ENCODE measurements around the gene KIAA1755. TPM values are rescaled to one million over a fixed set of nuclear protein-coding genes. Genes with fewer than 3 reads are reported as not detected.

The KIAA1755 gene
- total and polyA plus RNA-seq, 9 of the 15 experiments (the other 6 are each of a cell fraction or from before 2014, with no cell fraction given) = not detected

DNA sequence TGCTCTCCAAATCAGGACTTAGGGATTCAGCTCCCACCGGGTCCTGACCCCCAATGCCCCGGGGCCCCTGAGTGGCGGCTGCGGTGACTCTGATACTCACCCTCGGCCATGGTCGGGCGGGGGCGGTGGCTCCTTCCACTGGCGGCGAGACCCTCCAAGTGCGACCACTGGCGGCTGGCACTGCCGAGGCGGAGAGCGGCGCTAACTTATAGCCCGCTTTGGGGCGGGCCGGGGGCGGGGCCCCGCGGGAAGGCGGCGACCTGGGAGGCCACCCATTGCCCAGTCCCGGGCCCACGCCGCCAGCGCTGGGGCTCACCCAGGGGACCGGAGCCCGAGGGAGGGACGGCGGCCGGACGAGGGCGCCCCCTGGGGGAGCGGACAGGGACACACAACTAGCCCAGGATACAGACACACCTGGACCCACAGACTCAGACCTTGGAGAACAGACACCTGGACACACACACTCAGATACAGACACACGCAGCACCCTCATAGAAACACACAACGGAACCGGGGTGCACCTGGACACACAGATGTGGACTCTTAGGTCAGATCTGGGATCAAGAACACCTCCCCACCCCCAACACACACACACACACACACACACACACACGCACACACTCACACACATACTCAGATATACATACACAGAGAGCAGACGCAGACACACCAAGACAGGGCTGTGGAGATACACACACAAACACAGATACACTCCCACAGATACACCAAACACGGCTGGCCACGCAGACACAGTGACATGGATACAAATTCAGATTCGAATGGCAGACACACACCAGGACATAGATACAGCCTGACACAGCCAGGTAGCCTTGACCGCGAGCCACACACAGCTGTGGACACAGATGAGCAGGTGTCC lies 95.2 kb downstream of the KIAA1755 start, which contains the start of gene TGM2 (continued):
- TF ChIP-seq NFXL1 (CRISPR knock-in tag; IDR thresholded peaks at IDR 0.05) (no peak), NR1H2 (CRISPR knock-in tag; IDR thresholded peaks at IDR 0.05) (0 out of 2 replicates have a peak, but pooled peaks have one; percentile 63), SETDB1 (IDR thresholded peaks at IDR 0.05; ENCODE audit: low read length) (no peak), ELF2 (CRISPR knock-in tag; IDR thresholded peaks at IDR 0.05) (no peak), MCM2 (IDR thresholded peaks at IDR 0.05; ENCODE audit: low read depth) (no peak), SPI1 (IDR thresholded peaks at IDR 0.05; ENCODE audit: borderline replicate concordance, low read depth, low read length) (no peak), ZNF134 (CRISPR knock-in tag; conservative IDR thresholded peaks at IDR 0.05) (no peak), NR2C1 (IDR thresholded peaks at IDR 0.05) (no peak), NR2C1 (tag; IDR thresholded peaks at IDR 0.05) (no peak), MBD2 (IDR thresholded peaks at IDR 0.05; ENCODE audit: borderline replicate concordance, low read depth) (no peak), ZFX (CRISPR knock-in tag; IDR thresholded peaks at IDR 0.05) (no peak), FOXJ2 (tag; IDR thresholded peaks at IDR 0.05) (no peak), EP400 (IDR thresholded peaks at IDR 0.05) (peak; percentile 39; the same call in 1 of the 2 replicates), RFX1 (IDR thresholded peaks at IDR 0.05) (no peak), SAFB (IDR thresholded peaks at IDR 0.05; ENCODE audit: borderline replicate concordance, low read depth, low read length) (peak; percentile 79), ZNF445 (CRISPR knock-in tag; IDR thresholded peaks at IDR 0.05; ENCODE audit: low read depth) (no peak), ZKSCAN3 (CRISPR knock-in tag; IDR thresholded peaks at IDR 0.05) (no peak), EHMT2 (IDR thresholded peaks at IDR 0.05) (peak; percentile 72; the same call in 1 of the 2 replicates), ZNF174 (CRISPR knock-in tag; IDR thresholded peaks at IDR 0.05) (no peak), CHD1 (IDR thresholded peaks at IDR 0.05; ENCODE audit: low read length) (no peak), ZNF124 (CRISPR knock-in tag; IDR thresholded peaks at IDR 0.05) (no peak), RBM39 (optimal IDR thresholded peaks at IDR 0.05; ENCODE audit: low read depth, low read length) (no peak), DNMT1 (IDR thresholded peaks at IDR 0.05) (0 out of 2 replicates have a peak, but pooled peaks have one; percentile 78), IFI16 (CRISPR knock-in tag; IDR thresholded peaks at IDR 0.05) (no peak), BRF1 (IDR thresholded peaks at IDR 0.05; ENCODE audit: borderline replicate concordance, extremely low read depth, insufficient read length) (no peak)
- TF ChIP-seq, protein P1, sequence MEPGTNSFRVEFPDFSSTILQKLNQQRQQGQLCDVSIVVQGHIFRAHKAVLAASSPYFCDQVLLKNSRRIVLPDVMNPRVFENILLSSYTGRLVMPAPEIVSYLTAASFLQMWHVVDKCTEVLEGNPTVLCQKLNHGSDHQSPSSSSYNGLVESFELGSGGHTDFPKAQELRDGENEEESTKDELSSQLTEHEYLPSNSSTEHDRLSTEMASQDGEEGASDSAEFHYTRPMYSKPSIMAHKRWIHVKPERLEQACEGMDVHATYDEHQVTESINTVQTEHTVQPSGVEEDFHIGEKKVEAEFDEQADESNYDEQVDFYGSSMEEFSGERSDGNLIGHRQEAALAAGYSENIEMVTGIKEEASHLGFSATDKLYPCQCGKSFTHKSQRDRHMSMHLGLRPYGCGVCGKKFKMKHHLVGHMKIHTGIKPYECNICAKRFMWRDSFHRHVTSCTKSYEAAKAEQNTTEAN (CRISPR knock-in tag; IDR thresholded peaks at IDR 0.05) = no peak
- TF ChIP-seq, protein P2, sequence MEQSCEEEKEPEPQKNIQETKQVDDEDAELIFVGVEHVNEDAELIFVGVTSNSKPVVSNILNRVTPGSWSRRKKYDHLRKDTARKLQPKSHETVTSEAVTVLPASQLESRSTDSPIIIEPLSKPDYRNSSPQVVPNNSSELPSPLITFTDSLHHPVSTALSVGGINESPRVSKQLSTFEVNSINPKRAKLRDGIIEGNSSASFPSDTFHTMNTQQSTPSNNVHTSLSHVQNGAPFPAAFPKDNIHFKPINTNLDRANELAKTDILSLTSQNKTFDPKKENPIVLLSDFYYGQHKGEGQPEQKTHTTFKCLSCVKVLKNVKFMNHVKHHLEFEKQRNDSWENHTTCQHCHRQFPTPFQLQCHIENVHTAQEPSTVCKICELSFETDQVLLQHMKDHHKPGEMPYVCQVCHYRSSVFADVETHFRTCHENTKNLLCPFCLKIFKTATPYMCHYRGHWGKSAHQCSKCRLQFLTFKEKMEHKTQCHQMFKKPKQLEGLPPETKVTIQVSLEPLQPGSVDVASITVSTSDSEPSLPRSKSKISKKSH (CRISPR knock-in tag; IDR thresholded peaks at IDR 0.05) = no peak
- TF ChIP-seq, protein P3, sequence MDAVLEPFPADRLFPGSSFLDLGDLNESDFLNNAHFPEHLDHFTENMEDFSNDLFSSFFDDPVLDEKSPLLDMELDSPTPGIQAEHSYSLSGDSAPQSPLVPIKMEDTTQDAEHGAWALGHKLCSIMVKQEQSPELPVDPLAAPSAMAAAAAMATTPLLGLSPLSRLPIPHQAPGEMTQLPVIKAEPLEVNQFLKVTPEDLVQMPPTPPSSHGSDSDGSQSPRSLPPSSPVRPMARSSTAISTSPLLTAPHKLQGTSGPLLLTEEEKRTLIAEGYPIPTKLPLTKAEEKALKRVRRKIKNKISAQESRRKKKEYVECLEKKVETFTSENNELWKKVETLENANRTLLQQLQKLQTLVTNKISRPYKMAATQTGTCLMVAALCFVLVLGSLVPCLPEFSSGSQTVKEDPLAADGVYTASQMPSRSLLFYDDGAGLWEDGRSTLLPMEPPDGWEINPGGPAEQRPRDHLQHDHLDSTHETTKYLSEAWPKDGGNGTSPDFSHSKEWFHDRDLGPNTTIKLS (IDR thresholded peaks at IDR 0.05; ENCODE audit: borderline replicate concordance, low read depth) = peak; percentile 11; the same call in 1 of the 2 replicates

Data from K562 (cell line).